GM10266 (cell line): ENCODE results near the gene ZNF723.
"Not testable (repeated sequence)": the region's sequence is repeated elsewhere in the genome, so short reads cannot be mapped to it uniquely, and the experiment has no call there.

Experiments used
- DNase-seq: peaks from one replicate; pipeline ENCODE4 v3.0.0; 2012; ENCODE audit errors: extremely low spot score
- TF ChIP-seq, protein P1 (sequence below): IDR thresholded peaks from 2 replicates; pipeline ENCODE4 v1.5.1; 2012; ENCODE audit warnings: mild to moderate bottlenecking, low read depth; ENCODE audit not compliant: control insufficient read depth, insufficient read depth; ENCODE audit errors: missing control alignments

ZNF723 gene

DNA sequence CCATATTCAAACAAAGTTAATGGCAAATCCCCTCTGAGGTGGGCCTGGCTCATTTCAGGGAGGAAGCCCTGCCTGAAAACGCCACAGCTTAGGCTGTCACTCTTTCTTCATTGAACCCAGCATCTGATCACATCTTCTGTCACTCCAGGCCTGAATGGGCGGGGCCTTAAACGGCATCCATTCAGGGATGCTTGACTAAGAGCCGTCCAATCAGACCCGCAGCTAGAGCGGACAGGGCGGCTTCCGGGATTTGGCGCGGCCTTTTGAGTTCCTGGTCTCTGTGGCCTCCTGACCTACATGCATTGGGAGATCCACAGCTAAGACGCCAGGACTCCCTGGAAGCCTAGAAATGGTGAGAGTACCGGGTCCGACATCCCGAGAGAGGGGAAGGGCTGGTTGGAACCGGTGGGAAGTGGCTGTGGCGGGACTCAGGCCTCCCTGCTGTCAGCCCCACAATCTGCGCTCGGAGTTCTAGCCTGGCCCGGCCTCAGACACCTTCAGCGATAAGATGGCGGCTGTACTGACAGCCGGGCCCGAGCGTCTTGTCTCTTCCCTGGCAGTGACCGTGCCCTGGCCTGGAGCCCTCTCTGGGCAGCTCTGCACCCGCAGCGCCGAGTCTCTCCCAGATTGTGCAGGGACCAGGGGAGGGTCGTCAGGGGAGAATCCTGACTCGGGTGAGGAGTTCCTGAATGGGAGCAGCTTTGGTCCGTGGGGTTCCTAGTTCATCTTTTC is at the start of gene ZNF723:
Gene ZNF723, plus strand, starts transcription at position 261 of the 732 bp plus-strand sequence. Its CDS starts 89 bp downstream, at position 350.
- no peak for DNase-seq
- TF ChIP-seq, protein P1, sequence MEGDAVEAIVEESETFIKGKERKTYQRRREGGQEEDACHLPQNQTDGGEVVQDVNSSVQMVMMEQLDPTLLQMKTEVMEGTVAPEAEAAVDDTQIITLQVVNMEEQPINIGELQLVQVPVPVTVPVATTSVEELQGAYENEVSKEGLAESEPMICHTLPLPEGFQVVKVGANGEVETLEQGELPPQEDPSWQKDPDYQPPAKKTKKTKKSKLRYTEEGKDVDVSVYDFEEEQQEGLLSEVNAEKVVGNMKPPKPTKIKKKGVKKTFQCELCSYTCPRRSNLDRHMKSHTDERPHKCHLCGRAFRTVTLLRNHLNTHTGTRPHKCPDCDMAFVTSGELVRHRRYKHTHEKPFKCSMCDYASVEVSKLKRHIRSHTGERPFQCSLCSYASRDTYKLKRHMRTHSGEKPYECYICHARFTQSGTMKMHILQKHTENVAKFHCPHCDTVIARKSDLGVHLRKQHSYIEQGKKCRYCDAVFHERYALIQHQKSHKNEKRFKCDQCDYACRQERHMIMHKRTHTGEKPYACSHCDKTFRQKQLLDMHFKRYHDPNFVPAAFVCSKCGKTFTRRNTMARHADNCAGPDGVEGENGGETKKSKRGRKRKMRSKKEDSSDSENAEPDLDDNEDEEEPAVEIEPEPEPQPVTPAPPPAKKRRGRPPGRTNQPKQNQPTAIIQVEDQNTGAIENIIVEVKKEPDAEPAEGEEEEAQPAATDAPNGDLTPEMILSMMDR: no peak

DNA sequence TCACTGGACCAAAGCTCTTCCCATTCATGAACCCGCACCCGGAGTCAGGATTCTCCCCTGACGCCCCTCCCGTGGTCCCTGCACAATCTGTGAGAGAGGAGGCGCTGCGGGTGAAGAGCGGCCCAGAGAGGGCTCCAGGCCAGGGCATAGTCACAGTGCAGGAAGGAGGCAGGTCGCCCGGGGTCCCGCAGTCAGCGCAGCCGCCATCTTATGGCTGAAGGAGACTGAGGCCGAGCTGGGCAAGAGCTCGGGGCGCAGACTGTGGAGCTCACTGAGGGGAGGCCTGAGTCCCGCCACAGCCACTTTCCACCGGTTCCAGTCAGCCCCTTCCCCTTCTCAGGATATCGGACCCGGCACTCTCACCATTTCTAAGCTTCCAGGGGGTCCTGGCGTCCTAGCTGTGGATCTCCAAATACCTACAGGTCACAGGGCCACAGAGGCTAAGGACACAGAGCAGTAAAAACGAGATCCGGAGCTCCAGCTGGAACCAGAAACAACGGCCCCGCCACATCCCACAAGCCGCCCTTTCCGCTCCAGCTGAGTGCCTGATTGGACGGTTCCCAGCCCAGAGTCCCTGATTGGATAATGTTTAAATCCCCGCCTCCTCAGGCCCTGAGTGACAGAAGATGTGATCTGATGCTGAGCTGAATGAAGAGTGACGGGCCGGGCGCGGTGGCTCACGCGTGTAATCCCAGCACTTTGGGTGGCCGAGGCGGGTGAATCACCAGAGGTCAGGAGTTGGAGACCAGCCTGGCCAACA is 48.3 kb upstream of the ZNF723 start, which contains the start of gene ZNF99:
Gene ZNF99, minus strand, starts transcription at position 501 of the 760 bp plus-strand sequence. Its CDS starts 135 bp downstream, at position 366.
- no peak for DNase-seq
- TF ChIP-seq, protein P1: no peak

DNA sequence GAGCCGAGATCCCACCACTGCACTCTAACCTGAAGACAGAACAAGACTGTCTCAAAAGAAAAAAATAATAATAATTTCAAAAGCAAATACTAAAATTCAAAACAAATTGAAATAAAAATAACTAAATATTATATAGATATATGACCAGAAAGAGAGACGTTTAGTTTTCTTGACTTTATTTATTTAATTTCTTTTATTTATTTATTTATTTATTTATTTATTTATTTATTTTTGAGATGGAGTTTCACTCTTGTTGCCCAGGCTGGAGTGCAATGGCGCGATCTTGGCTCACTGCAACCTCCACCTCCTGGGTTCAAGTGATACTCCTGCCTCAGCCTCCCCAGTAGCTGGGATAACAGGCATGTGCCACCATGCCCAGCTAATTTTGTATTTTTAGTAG is 39.2 kb upstream of the ZNF723 start:
- DNase-seq: not testable (repeated sequence)

DNA sequence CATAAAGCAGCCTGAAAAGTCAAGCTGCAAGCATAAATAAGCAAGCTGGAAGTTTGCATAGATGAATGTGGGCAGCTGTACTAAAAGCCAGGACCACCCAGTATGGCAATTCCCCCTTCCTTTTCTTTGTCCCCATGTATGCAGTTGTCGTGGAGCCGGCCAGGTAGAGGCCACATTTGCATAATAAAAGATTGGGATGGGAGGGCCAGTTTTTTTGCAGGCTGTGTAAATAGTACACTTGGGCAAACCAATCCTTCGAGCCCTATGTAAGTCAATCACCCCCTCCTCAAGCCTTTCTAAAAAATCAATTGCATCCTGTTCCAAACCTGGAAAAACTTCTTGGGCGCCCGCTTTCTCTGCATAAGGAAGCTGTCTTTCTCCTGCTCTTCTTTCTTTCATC is 35.1 kb upstream of the ZNF723 start:
- no peak for DNase-seq
- TF ChIP-seq, protein P1: no peak

DNA sequence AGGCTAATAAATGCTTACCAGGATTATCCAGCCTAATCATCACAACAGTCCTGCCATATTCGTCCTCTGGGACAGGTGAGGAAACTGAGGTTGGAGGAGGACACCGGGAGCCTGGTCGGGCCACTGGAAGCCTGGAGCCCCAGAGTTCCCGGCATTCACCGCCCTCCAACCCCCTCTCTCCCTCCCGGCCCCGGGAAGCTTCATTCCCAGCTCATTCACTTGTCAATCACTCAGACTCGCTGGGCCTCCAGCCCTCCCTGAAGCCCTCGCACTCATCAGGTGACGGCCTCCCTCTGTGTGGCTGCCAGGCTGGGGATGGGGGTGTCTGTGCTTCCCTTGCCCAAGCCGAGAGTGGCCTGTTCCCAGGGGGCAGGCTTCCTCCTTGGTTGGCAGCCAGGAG is 25.7 kb upstream of the ZNF723 start:
- TF ChIP-seq, protein P1: no peak
- DNase-seq: no peak

DNA sequence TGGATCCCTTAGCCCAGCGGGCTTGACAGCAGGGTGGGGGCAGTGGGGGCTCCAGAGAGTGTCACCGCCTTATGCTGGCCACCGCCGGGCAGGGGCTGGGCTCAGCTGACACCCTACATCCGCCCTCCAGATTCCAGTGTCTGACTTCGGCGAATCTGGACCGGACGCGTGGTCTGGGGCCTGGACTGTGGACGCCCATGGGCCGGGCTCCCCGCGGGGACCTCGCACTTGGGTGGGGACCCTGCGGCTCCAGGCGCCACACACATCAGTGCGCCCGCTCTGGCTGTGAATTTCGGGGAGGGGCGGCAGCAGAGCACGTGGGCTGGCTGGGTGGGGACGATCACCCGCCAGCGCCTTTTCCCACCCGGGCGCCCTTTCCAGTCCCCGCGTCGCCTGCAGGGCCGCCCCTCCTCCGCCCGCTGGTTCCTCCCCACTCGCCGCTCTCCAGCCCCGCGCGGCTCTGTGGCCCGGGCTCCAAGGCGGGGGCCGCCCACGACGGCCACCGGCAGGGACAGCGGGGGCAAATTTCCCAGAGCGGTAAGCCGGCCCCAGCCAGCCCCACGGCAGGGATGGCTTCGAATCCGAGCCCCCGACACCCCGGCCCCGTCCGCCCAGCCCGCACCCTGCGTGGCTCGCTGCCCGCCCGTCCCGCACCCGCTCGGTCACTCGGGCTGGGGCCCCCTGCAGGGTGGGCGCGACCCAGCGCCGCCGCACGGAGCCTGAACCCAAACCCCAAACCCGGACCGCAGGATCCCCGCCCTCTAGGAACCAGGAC is 24.8 kb upstream of the ZNF723 start:
- TF ChIP-seq, protein P1: no peak
- no peak for DNase-seq

DNA sequence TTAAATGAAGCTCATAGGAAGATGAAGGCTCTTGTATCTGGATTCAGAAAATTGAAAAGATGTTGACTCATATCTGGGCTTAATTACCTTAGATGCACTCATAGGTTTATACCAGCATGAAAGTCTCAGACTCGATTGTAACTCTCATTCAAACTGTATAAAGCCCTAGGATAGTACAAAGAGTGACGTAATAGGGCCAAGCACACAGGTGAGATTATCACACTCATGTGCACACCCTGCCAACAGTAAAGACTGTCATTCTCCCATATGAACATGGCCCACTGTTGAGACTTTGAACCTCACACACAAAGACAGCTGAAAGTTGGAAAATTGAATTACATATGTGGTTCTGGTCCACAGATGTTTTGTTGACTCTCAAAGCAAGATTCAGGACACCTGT is 18.0 kb upstream of the ZNF723 start:
- TF ChIP-seq, protein P1: no peak
- DNase-seq: no peak
